ENCODE results near the gene MRM2. TPM values are rescaled to one million over a fixed set of nuclear protein-coding genes. Genes with fewer than 3 reads are reported as not detected.

The MRM2 gene
- total and polyA plus RNA-seq, 10 of the 15 experiments (the other 5 are each of a cell fraction or from before 2014, with no cell fraction given) = 43.2 to 128 (median 71.4) TPM

DNA sequence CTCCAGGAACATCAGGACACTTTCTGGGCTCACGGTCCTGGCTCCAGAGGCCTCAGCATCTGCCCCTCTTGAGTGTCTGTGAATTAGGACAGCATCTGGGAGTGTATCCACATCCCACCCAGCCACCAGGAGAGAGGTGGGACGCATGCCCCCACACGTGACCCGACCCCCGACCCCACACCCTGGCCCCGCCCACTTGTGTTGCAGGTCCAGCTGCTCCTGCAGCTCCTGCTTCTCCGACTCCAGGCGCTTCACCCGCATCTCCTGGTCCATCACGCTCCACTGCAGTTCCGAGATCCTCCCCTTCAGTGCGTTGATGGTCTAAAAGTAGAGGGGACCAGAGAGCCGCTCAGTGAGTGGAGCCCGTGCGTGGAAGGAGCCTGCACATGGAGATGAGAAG, 22.9 kb downstream of the MRM2 start:
- no peaks in the 10 kb centered on the region for H3K79me2 ChIP-seq (ENCODE audit: control insufficient read depth, insufficient read depth, low read length)
- ChIA-PET CTCF (no interaction called here), RAD21 (ENCODE audit: unreplicated experiment) (no interaction called here), SMC1A (ENCODE audit: uncharacterized antibody, unreplicated experiment) (no interaction called here), POLR2A (no interaction called here)
- H2AFZ ChIP-seq (ENCODE audit: control insufficient read depth, low read depth, low read length) = no peak overlapping the region
- no peak overlapping the region for H3K4me2 ChIP-seq (ENCODE audit: control insufficient read depth, insufficient read depth)
- intact Hi-C loops (cut with micrococcal nuclease; ENCODE audit: unreplicated experiment) (no loop called here), in situ Hi-C loops (cut with MboI) (loop anchor here (10.0 kb wide), 1 partner anchor 554 kb away; no protein-coding TSS in a partner anchor)
- no peak overlapping the region for H3K27ac ChIP-seq (ENCODE audit: control insufficient read depth, insufficient read depth)
- H3K4me1 ChIP-seq (ENCODE audit: control insufficient read depth, insufficient read depth, low read length) = no peaks in the 10 kb centered on the region
- BruUV-seq (replicated peaks) = no TSS peak
- H3K9ac ChIP-seq (ENCODE audit: control insufficient read depth, insufficient read depth, low read length) = no peak overlapping the region
- no peak overlapping the region for H3K4me3 ChIP-seq
- H3K9me3 ChIP-seq (replicated peaks; ENCODE audit: control insufficient read depth, insufficient read depth, low read length) = no peaks in the 10 kb centered on the region
- WGBS (ENCODE audit: insufficient coverage, insufficient replicate concordance, low lambda C conversion rate, missing lambda C conversion rate) = 96% methylated on average over 15 of the region's 15 CpGs
- DNase-seq (ENCODE audit: low read depth, low spot score) = no peak
- FAIRE-seq = no peak
- H3K36me3 ChIP-seq (ENCODE audit: control insufficient read depth in 2 of 2, insufficient read depth in 2 of 2, low read length in 1 of 2) = peaks cover 20 to 56% of the 10 kb centered on the region in 2 experiments
- H3K27me3 ChIP-seq (replicated peaks in 1 of 2; ENCODE audit: control insufficient read depth in 2 of 2, insufficient read depth in 2 of 2, low read length in 1 of 2) = no peaks in the 10 kb centered on the region
- no peak for ATAC-seq
- TF ChIP-seq, protein P1, sequence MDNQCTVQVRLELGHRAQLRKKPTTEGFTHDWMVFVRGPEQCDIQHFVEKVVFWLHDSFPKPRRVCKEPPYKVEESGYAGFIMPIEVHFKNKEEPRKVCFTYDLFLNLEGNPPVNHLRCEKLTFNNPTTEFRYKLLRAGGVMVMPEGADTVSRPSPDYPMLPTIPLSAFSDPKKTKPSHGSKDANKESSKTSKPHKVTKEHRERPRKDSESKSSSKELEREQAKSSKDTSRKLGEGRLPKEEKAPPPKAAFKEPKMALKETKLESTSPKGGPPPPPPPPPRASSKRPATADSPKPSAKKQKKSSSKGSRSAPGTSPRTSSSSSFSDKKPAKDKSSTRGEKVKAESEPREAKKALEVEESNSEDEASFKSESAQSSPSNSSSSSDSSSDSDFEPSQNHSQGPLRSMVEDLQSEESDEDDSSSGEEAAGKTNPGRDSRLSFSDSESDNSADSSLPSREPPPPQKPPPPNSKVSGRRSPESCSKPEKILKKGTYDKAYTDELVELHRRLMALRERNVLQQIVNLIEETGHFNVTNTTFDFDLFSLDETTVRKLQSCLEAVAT (IDR thresholded peaks at IDR 0.05) = no peak
- TF ChIP-seq SMAD5 (IDR thresholded peaks at IDR 0.05; ENCODE audit: low read depth) = no peak
- TF ChIP-seq, protein P2, sequence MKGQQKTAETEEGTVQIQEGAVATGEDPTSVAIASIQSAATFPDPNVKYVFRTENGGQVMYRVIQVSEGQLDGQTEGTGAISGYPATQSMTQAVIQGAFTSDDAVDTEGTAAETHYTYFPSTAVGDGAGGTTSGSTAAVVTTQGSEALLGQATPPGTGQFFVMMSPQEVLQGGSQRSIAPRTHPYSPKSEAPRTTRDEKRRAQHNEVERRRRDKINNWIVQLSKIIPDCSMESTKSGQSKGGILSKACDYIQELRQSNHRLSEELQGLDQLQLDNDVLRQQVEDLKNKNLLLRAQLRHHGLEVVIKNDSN (IDR thresholded peaks at IDR 0.05; ENCODE audit: borderline replicate concordance, extremely low read length, insufficient read depth, low read depth, low read length) = no peak
- no peak for TF ChIP-seq IKZF2 (IDR thresholded peaks at IDR 0.05)
- no peak for TF ChIP-seq JUND (IDR thresholded peaks at IDR 0.05; ENCODE audit: low read depth, low read length)
- no peak for TF ChIP-seq KLF5 (IDR thresholded peaks at IDR 0.05; ENCODE audit: partially characterized antibody)
- TF ChIP-seq, protein P3, sequence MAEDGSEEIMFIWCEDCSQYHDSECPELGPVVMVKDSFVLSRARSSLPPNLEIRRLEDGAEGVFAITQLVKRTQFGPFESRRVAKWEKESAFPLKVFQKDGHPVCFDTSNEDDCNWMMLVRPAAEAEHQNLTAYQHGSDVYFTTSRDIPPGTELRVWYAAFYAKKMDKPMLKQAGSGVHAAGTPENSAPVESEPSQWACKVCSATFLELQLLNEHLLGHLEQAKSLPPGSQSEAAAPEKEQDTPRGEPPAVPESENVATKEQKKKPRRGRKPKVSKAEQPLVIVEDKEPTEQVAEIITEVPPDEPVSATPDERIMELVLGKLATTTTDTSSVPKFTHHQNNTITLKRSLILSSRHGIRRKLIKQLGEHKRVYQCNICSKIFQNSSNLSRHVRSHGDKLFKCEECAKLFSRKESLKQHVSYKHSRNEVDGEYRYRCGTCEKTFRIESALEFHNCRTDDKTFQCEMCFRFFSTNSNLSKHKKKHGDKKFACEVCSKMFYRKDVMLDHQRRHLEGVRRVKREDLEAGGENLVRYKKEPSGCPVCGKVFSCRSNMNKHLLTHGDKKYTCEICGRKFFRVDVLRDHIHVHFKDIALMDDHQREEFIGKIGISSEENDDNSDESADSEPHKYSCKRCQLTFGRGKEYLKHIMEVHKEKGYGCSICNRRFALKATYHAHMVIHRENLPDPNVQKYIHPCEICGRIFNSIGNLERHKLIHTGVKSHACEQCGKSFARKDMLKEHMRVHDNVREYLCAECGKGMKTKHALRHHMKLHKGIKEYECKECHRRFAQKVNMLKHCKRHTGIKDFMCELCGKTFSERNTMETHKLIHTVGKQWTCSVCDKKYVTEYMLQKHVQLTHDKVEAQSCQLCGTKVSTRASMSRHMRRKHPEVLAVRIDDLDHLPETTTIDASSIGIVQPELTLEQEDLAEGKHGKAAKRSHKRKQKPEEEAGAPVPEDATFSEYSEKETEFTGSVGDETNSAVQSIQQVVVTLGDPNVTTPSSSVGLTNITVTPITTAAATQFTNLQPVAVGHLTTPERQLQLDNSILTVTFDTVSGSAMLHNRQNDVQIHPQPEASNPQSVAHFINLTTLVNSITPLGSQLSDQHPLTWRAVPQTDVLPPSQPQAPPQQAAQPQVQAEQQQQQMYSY (CRISPR knock-in tag; IDR thresholded peaks at IDR 0.05) = no peak
- no peak for TF ChIP-seq MTA2 (IDR thresholded peaks at IDR 0.05; ENCODE audit: low read depth)
- no peak for TF ChIP-seq ASH2L (IDR thresholded peaks at IDR 0.05; ENCODE audit: borderline replicate concordance, low read depth)
- TF ChIP-seq, protein P4, sequence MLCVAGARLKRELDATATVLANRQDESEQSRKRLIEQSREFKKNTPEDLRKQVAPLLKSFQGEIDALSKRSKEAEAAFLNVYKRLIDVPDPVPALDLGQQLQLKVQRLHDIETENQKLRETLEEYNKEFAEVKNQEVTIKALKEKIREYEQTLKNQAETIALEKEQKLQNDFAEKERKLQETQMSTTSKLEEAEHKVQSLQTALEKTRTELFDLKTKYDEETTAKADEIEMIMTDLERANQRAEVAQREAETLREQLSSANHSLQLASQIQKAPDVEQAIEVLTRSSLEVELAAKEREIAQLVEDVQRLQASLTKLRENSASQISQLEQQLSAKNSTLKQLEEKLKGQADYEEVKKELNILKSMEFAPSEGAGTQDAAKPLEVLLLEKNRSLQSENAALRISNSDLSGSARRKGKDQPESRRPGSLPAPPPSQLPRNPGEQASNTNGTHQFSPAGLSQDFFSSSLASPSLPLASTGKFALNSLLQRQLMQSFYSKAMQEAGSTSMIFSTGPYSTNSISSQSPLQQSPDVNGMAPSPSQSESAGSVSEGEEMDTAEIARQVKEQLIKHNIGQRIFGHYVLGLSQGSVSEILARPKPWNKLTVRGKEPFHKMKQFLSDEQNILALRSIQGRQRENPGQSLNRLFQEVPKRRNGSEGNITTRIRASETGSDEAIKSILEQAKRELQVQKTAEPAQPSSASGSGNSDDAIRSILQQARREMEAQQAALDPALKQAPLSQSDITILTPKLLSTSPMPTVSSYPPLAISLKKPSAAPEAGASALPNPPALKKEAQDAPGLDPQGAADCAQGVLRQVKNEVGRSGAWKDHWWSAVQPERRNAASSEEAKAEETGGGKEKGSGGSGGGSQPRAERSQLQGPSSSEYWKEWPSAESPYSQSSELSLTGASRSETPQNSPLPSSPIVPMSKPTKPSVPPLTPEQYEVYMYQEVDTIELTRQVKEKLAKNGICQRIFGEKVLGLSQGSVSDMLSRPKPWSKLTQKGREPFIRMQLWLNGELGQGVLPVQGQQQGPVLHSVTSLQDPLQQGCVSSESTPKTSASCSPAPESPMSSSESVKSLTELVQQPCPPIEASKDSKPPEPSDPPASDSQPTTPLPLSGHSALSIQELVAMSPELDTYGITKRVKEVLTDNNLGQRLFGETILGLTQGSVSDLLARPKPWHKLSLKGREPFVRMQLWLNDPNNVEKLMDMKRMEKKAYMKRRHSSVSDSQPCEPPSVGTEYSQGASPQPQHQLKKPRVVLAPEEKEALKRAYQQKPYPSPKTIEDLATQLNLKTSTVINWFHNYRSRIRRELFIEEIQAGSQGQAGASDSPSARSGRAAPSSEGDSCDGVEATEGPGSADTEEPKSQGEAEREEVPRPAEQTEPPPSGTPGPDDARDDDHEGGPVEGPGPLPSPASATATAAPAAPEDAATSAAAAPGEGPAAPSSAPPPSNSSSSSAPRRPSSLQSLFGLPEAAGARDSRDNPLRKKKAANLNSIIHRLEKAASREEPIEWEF (IDR thresholded peaks at IDR 0.05; ENCODE audit: insufficient replicate concordance, low read depth, low read length) = no peak
- TF ChIP-seq YY1 (IDR thresholded peaks at IDR 0.05; ENCODE audit: low read depth, low read length) = no peak
- TF ChIP-seq CREB1 (IDR thresholded peaks at IDR 0.05; ENCODE audit: low read depth) = no peak
- TF ChIP-seq STAT3 (IDR thresholded peaks at IDR 0.05; ENCODE audit: low read depth, low read length) = no peak
- no peak for TF ChIP-seq SPI1 (IDR thresholded peaks at IDR 0.05; ENCODE audit: borderline replicate concordance, insufficient read depth, low read depth, low read length)
- no peaks in the 10 kb centered on the region for H4K20me1 ChIP-seq (ENCODE audit: control insufficient read depth, insufficient read depth)
